GM23338 (cell line): Measurements from ENCODE around the gene CLSTN1. TPM values are rescaled to one million over a fixed set of nuclear protein-coding genes. Genes with fewer than 3 reads are reported as not detected.

ENCODE experiments used
- ATAC-seq: fragments of 200-7000 bp; cut with Tn5 transposase; 3 replicates; pipeline ENCODE4 v1.9.1; 2020
- DNase-seq: peaks from one replicate; pipeline ENCODE4 v3.0.0-alpha.2; 2015; ENCODE audit warnings: low spot score
- H2AFZ ChIP-seq: fragments of 200-600 bp; sonication (generic); 2 replicates; pipeline ENCODE4 v1.8.0; 2016; ENCODE audit warnings: antibody characterized with exemption, mild to moderate bottlenecking, moderate library complexity
- H3F3A ChIP-seq: fragments of 200-600 bp; sonication (generic); replicated peaks from 2 replicates; pipeline ENCODE4 v1.8.0; 2017; ENCODE audit warnings: antibody characterized with exemption, mixed run types, low read depth
- H3K27ac ChIP-seq: fragments of 200-600 bp; sonication (generic); 2 replicates; pipeline ENCODE4 v1.6.1; 2016; ENCODE audit warnings: low read depth
- H3K27me3 ChIP-seq: fragments of 200-600 bp; sonication (generic); 2 replicates; pipeline ENCODE4 v1.8.0; 2016; ENCODE audit warnings: mild to moderate bottlenecking, mixed run types, moderate library complexity; ENCODE audit not compliant: insufficient read depth
- H3K36me3 ChIP-seq: fragments of 200-600 bp; sonication (generic); 2 replicates; pipeline ENCODE4 v1.8.0; 2016; ENCODE audit warnings: mild to moderate bottlenecking; ENCODE audit not compliant: insufficient read depth
- H3K4me1 ChIP-seq: fragments of 200-600 bp; sonication (generic); 2 replicates; pipeline ENCODE4 v1.8.0; 2016; ENCODE audit warnings: mild to moderate bottlenecking, moderate library complexity; ENCODE audit not compliant: insufficient read depth
- H3K4me2 ChIP-seq: fragments of 200-600 bp; sonication (generic); 2 replicates; pipeline ENCODE4 v1.7.1; 2017; ENCODE audit warnings: mixed run types
- H3K4me3 ChIP-seq: fragments of 200-600 bp; sonication (generic); 2 replicates; pipeline ENCODE4 v1.6.1; 2016; ENCODE audit warnings: mixed run types
- H3K79me2 ChIP-seq: fragments of 200-600 bp; sonication (generic); replicated peaks from 2 replicates; pipeline ENCODE4 v1.8.0; 2017; ENCODE audit warnings: mild to moderate bottlenecking; ENCODE audit not compliant: insufficient read depth
- H3K9me2 ChIP-seq: fragments of 200-600 bp; sonication (generic); 2 replicates; pipeline ENCODE4 v1.8.0; 2017; ENCODE audit not compliant: insufficient read depth
- H4K20me1 ChIP-seq: fragments of 200-600 bp; sonication (generic); replicated peaks from 2 replicates; pipeline ENCODE4 v1.8.0; 2017; ENCODE audit warnings: mild to moderate bottlenecking; ENCODE audit not compliant: insufficient read depth
- H3K27ac Mint-ChIP-seq: 2 replicates; pipeline ENCODE4 v1.8.0; 2020; ENCODE audit warnings: inconsistent platforms, mild to moderate bottlenecking, moderate library complexity, mixed read lengths
- H3K27me3 Mint-ChIP-seq: 3 replicates; pipeline ENCODE4 v1.8.0; 2022; ENCODE audit warnings: low read depth, mild to moderate bottlenecking, moderate library complexity, mixed read lengths, inconsistent platforms; ENCODE audit not compliant: insufficient read depth, poor library complexity
- H3K36me3 Mint-ChIP-seq: 3 replicates; pipeline ENCODE4 v1.8.0; 2021; ENCODE audit warnings: low read depth, mild to moderate bottlenecking, inconsistent platforms, moderate library complexity, mixed read lengths
- H3K4me1 Mint-ChIP-seq: 3 replicates; pipeline ENCODE4 v1.8.0; 2020; ENCODE audit warnings: mild to moderate bottlenecking, inconsistent platforms, mixed read lengths
- H3K4me3 Mint-ChIP-seq: 3 replicates; pipeline ENCODE4 v1.8.0; 2021; ENCODE audit warnings: moderate library complexity, mild to moderate bottlenecking, inconsistent platforms, mixed read lengths
- H3K9me3 Mint-ChIP-seq: 3 replicates; pipeline ENCODE4 v1.8.0; 2020; ENCODE audit warnings: moderate library complexity, mild to moderate bottlenecking, inconsistent platforms, mixed read lengths
- ETS1 ChIP-seq: IDR thresholded peaks from 2 replicates; pipeline ENCODE4 v1.6.1; 2016; ENCODE audit warnings: antibody characterized with exemption
- EZH2phosphoT487 ChIP-seq: fragments of 200-600 bp; sonication (generic); IDR thresholded peaks from one replicate; pipeline ENCODE4 v1.8.1; 2018; ENCODE audit warnings: antibody characterized with exemption; ENCODE audit not compliant: unreplicated experiment
- POLR2AphosphoS5 ChIP-seq: IDR thresholded peaks from 2 replicates; pipeline ENCODE4 v1.6.1; 2016; ENCODE audit warnings: antibody characterized with exemption, low read depth
- REST ChIP-seq: IDR thresholded peaks from one replicate; pipeline ENCODE4 v1.6.1; 2018; ENCODE audit warnings: antibody characterized with exemption; ENCODE audit not compliant: unreplicated experiment
- ZNF114 ChIP-seq: fragments of 250-450 bp; sonication (Bioruptor Pico); IDR thresholded peaks from 2 replicates; pipeline ENCODE4 v1.5.0; 2020; ENCODE audit warnings: mild to moderate bottlenecking, moderate library complexity
- polyA plus RNA-seq: library from polyadenylated mRNA; unstranded; fragments of >200 nt; fragmentation: Nextera tagmentation; extraction: Ambion mirVana; gene quantifications from 2 replicates; pipeline ENCODE4 v1.2.1, GENCODE V29; 2016
- total RNA-seq: library from RNA; depleted of rRNA; stranded (reverse); fragments of >200 nt; shearing (Covaris generic); gene quantifications from 2 replicates; pipeline ENCODE4 v1.2.3, GENCODE V29; 2014; rRNA removed

Gene CLSTN1
- total and polyA plus RNA-seq, 2 experiments from 2014 or later = 38.5 to 66.2 TPM

- Histone ChIP-seq H3K9me2 (no peaks in the 10 kb centered on the region), H3K79me2 (no peaks in the 10 kb centered on the region), H3K27ac (no peak overlapping the region), H3K36me3 (no peaks in the 10 kb centered on the region; the same call in 1 of the 2 replicates), H4K20me1 (no peaks in the 10 kb centered on the region), H3K4me3 (no peak overlapping the region), H3F3A (no peaks in the 10 kb centered on the region), H3K4me1 (no peaks in the 10 kb centered on the region), H3K4me2 (no peak overlapping the region), H2AFZ (no peak overlapping the region), H3K27me3 (no peaks in the 10 kb centered on the region)
- Mint-ChIP-seq H3K9me3 (no peaks in the 10 kb centered on the region), H3K4me3 (no peak overlapping the region), H3K27me3 (peaks cover 3% of the 10 kb centered on the region), H3K27ac (no peak overlapping the region), H3K36me3 (0 out of 3 replicates have a peak, but pooled peaks cover 5% of the 10 kb centered on the region), H3K4me1 (peaks cover 5% of the 10 kb centered on the region; the same call in 2 of the 3 replicates)
- TF ChIP-seq REST (no peak), EZH2phosphoT487 (no peak), ZNF114 (CRISPR knock-in tag) (no peak), POLR2AphosphoS5 (no peak), ETS1 (no peak)
- DNase-seq (no peak), ATAC-seq (no peak)
These were observed 143.7 kb downstream of the CLSTN1 start for GRCh38 chr1:9680091-9680490.

Other genes starting within 250 kb of the CLSTN1 start
- 24.5 and 27.2 TPM in 2 replicates for gene TMEM201, start 235.1 kb downstream of the CLSTN1 start, total RNA-seq
- gene TMEM201, start 235.1 kb downstream of the CLSTN1 start, polyA plus RNA-seq = 11.6 and 11.8 TPM in 2 replicates
- 16.8 and 32.1 TPM in 2 replicates for gene PIK3CD, start 172.2 kb downstream of the CLSTN1 start, total RNA-seq
- 6.6 and 7.8 TPM in 2 replicates for gene PIK3CD, start 172.2 kb downstream of the CLSTN1 start, polyA plus RNA-seq
- 50.8 and 55.1 TPM in 2 replicates for gene CTNNBIP1, start 86.3 kb upstream of the CLSTN1 start, total RNA-seq
- gene CTNNBIP1, start 86.3 kb upstream of the CLSTN1 start, polyA plus RNA-seq = 30.2 and 30.3 TPM in 2 replicates
- 14.8 and 19.4 TPM in 2 replicates for gene LZIC, start 119.4 kb upstream of the CLSTN1 start, total RNA-seq
- gene LZIC, start 119.4 kb upstream of the CLSTN1 start, polyA plus RNA-seq = 22.3 and 23.5 TPM in 2 replicates
- gene NMNAT1, start 119.5 kb upstream of the CLSTN1 start, total RNA-seq = 2.1 and 2.5 TPM in 2 replicates
- gene NMNAT1, start 119.5 kb upstream of the CLSTN1 start, polyA plus RNA-seq = 2.8 and 3.9 TPM in 2 replicates
- 3.2 and 11.7 TPM in 2 replicates for gene RBP7, start 173.3 kb upstream of the CLSTN1 start, total RNA-seq
- gene RBP7, start 173.3 kb upstream of the CLSTN1 start, polyA plus RNA-seq = 16.7 and 18.9 TPM in 2 replicates
- gene UBE4B, start 209.0 kb upstream of the CLSTN1 start, total RNA-seq = 76.5 and 115 TPM in 2 replicates
- gene UBE4B, start 209.0 kb upstream of the CLSTN1 start, polyA plus RNA-seq = 27.9 and 28.4 TPM in 2 replicates